NCI-H526 treated with DMSO at 0.1 percent for 48 hours (cell line): ENCODE data around the gene PPFIBP2.

Experiments
- DNase-seq: peaks from one replicate; lab custom pipeline; 2025; lab: John Stamatoyannopoulos, UW

Gene PPFIBP2

DNA sequence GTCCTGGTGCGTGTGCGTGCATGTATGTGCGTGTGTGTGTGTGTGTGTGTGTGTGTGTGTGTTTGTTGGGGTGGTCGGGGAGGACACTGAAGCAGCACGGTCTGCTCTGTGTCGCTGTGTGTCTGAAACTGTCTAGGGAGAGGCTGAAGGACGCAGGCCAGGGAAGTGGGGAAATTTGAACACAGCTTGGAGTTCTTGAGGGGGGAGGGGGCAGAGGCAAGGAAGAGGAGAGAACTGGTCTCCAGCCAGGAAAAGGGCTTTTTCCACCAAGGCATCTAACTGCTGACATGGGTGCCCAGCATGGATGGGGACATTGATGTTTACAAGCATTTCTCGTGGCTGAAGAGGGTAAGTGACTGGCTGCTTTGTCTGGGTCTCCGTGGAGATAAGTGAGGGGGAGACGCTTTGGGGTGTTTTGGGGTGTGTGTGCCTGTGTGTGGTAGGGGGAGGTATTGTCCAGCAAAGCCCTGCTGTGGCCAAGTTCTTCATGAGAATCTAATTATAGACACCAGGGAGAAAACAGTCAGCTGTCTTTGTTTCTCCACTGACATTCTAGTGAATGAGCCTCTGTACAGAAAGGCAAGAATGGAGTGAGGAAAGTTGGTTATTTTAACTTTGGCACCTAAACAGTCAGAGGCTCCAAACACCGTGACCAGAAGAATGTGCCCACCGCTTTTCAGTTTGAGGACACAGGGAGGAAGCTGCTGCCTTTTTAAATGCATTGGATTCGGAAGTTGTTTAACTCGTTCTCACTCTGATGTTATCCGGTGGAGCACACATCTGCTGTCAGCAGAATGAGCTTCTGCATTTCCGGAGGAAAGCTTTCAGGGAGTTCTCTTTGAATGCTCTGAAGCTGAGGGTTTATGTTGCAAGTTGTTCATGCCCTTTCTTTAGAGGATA is 63.7 kb downstream of the PPFIBP2 start:
- no peak for DNase-seq

DNA sequence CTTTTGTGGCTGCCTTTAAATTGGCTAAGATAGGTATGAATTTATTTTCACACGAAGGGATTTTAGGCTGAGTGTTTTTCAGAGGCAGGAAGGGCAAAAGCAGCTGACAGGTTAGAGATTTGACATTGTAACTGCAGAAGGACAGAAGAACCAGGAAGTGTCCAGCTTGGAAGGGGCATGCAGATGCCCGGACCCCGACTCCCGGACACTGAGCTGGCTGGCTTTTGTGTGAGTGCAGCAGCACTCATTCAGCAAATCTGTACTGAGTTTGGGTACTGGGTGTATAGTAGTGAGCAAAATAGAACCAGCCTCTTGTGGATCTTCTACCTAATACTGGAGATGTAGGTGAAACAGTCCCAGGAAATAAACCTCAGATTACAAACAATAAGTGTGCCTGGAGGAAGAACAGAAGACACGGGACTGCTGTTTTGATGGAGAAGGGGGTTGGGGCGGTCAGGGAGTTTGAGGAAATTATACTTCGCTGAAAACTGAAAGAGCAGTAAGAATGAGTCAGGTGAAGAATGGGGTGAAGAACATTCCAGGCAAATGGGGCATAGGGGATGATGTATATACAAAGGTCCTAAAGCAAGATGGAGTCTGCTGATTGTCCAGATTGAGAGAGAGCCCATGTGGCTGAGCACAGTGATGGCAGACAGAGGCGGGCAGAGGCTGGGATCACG is 64.6 kb downstream of the PPFIBP2 start:
- no peak for DNase-seq

DNA sequence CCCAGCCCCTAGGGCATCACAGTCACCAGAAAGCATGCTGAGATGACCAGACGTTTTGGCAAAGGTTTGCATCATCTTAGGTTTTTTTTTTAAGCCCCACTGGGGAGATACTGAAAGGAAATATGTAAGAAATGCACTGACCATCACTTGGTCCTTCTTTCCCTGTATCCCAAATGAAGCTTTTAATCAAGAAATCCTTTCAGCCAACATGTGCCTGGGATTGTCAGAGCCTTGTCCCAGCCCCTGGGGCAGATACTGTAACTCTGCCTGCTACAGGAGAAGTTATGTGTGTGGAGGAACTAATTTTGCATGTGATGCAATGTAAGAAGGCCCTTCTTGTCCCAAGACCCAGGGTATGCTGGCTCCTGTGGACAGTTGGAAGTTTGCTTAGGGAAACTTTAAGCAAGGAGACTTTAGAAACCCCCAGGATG is 65.6 kb downstream of the PPFIBP2 start:
- DNase-seq = no peak

DNA sequence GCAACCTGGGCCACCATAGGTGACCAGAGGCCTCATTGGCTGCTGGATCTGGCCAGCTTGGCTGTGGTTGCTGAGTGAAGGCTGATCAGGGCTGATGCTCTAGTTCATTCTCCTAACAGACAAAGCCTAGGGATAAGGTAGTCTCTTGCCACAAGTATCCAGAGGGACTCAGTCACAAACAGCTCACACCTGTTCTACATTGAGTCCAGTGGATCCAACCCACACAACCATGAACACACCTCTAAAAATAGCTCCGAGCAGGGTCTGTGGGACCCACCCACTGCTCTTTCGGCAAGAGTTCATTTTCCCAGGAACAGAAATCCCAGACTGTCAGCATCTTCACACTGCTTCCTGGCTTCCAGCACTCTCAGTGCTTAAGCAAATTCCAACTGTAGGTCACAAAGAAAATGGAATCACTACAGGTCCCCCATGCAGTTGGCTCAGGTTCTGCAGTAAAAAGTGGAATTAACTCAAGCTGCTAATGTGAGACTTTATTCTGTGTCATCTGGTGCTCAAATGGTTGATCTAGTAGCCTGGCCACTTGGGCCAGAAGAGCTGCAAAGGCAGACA is 67.3 kb downstream of the PPFIBP2 start:
- DNase-seq = no peak

DNA sequence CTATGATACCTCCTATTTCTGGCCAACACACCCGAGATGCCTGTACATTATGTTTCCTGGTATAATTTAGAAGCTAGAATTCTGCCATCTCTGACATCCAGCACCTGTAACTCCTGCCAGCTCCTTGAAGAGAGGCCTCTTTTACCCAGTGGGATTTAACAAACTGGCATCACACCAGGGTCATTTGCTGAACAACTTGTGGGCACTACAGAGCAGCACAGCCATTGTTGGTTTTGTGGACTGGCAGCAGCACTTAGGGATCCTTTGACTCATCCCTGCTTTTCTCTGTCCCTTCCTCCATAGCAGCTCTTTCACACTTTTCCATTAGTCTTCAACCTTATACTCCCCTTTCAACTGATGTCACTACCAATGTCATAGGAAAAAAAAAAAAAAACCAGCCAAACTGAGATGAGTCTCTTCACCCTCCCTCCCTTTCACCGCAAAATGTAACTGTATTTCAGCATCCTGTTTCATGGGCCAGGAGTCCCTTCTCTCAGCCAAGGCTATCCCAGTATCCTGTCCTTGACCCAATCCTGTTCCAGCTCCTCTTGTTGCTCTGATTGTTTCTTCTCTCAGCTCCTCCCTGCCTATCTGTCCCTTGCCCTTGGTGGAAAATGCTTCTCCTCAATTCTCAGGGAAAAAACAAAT is 68.7 kb downstream of the PPFIBP2 start:
- DNase-seq = no peak

DNA sequence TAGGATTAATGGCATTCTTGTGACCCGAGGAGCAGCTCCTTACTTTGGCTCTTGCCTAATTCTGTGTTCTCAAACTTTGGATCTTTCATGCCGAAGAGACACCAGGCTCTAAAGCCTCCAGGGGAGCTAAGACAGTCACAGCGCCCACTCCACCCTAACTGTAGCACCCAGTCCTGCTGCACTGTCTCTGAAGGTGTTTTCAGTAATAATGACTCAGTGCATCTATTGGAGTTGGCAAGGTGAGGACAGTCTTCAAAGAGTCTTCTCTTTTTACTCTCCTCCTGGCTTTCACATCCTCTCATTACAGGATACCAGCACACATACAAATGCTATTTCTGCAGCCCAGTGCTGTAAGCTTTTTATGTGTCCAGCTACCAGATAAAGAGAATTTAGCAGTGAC is 69.4 kb downstream of the PPFIBP2 start:
- DNase-seq = no peak

DNA sequence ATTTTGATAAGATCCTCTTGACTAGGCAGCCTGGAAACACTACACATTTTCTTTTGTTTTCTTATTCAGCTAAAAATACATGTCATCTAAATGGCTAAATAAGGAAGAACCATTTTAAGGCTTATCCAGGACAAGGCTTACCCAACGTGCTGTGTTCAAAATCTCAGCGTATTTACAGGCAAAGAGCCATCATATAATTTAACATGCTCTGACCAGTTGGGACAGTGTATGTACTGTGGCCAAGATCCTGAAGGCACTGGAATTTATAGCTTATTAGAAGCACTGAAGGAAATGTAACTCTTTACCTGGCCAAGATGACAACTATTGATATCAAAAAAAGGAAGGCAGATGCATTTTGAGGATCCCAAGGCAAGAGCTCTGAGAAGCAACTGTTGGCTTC is 71.1 kb downstream of the PPFIBP2 start:
- DNase-seq = no peak

DNA sequence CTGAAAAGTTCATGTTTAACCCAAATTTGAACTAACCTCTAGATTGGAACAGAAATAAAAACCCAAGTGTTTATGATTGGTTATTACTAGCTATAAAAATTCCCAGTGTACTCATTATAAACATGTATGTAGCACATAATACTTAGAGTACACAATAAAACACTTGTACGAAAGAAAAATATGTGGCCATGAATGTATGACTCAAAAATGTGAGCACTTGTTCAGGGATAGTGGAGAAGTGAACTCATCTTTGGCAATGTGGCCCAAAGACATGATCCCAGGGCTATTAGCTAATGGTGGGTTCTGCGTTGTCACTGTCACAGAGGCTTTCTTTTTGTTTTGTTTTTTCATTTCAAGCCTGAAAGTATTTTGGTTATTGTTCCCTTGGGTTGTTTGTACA is 72.0 kb downstream of the PPFIBP2 start:
- no peak for DNase-seq

DNA sequence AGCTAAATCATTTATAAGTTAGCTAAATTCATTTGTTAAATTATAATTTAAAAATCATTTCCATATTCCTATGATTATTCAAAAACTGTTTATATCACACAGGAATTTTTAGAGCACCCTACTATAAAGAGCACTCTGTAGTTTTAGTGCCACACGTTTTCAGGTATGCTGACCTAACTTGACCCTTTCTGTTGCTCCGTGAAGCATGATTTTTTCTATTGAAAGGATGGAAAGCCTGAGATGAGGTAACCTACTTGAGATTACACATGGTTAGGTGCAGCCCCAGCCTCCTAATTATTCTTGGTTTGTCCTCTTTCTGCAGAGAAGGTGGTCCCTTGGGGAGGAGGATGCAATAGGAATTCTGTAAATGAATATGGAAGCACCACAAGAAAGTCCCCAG is 72.6 kb downstream of the PPFIBP2 start:
- DNase-seq = no peak

DNA sequence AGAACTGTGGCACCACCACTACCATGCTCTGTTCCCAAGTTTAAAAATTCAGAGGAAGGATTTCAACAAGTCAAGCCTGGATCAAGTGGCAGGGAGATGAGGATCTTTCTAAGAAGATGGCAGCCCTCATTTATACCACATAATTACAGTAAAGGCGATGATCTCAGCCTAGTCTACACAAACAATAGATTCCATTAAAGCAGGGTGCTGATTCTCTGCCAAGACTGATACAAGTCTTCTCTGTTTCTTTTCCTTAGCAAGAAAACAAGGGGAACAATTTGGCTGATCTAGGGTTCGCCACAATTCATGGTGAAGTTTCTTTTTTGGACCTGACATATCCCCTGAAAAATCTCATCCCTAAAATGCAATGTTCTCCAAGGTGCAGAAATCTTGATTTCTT is 73.9 kb downstream of the PPFIBP2 start:
- no peak for DNase-seq

DNA sequence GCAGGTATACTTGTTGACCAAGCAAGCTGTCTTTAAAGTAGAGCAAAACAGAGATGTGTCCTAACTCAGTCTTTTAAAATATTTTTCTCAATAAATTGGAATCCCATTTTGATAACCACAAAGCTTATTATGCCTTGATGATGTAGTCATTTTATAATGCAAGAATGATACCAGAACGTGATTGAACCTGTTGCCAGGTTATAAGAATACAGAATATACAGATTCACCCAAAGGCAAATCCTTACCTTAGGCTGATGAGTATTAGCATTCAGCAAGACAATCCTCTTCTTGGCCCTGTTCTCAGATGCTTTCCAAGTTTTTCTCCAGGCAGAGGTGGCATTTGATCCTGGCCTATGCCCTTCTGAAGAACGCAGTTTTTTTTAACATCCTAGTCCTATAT is 76.1 kb downstream of the PPFIBP2 start:
- DNase-seq = no peak

DNA sequence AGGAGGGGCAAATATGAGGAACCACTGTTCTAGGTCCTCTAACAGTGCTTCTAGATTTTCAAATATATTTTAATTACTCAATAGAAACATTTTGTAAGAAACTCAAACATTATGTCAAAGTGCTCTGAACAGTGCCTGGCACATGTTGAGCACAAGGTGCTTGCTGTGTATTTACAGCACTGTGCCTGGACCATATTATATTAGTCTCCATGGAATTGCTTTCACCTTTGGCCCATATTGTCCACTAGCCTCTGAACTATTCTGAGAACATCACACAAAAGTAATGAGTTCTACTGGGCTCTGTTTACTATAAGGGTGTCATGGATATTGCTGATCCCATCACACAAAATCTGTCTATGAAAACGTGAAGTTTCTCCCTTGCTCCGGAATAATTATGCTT is 76.7 kb downstream of the PPFIBP2 start:
- DNase-seq = no peak

DNA sequence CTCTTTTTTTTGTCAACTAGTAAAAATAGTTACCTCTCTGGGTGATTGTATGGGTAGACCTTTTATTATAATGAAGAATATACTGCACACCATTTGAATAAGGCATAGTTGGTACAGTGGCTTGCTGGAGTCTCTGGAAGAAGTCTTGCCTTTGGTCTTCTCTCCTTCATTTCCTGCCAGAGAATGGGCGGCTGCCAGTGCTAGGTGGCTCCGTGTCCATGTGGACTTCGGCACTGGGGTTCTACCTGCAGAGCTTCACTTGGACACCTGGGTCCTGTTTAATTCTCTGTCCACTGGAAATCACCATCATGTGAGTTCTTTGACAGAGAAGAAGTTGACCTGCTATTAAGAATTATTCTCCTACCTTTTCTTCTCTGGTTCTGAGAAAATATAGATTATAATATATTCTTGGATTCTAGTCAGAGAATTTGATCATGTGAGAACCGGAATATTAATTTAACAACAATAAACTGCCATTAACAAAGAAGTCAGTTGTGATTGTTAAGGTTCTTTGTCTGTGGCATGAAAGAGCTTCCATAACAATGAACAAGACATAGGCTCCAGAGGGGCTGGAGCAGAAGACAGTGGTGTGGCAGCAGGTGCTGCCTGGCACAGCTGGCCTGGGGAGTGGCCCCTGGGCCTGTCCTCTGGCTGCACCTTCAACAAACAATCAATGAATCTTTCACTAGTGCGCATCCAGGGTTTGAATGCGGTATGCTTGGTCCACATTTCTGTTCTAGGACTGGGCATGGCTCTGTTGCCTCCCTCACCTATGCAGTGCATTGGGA is 77.5 kb downstream of the PPFIBP2 start:
- DNase-seq = no peak

DNA sequence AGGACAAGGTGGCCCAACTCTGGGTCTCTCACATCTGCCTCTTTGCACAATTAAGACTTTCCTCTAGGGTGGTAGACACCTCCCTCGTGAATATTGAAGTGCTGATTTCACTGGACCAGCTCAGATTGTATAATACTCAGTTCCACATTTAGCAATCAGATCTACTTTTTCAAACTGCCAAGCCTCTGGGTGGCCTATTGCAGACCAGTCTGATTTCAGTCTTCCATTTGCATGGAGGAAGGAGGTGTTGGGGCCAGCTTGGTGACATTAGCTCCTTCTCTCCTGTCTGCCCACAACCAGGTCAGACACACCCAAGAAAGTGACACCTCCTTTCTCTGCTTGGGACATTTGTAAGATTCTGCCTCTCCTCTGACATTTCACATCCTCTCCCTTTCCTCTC is 78.2 kb downstream of the PPFIBP2 start:
- no peak for DNase-seq

DNA sequence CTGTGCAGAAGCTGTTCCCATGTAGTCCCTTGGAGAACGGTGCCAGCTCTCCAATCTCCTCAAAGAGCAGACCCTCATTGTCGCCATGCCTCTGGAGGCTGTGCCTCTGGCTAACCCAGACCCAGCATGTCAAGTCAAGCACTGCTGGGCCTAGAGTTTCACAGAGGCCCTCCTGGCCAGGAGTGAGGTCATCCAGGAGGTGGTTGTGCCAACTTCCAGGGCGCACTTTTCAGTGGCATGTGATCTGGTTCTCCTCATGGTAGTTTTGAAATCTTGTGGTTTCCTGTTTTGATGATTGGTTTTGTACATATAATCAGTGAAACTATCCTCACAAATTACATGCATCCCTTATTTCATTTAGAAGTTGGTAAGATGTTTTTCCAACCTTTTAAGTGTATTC is 78.9 kb downstream of the PPFIBP2 start:
- DNase-seq = no peak

DNA sequence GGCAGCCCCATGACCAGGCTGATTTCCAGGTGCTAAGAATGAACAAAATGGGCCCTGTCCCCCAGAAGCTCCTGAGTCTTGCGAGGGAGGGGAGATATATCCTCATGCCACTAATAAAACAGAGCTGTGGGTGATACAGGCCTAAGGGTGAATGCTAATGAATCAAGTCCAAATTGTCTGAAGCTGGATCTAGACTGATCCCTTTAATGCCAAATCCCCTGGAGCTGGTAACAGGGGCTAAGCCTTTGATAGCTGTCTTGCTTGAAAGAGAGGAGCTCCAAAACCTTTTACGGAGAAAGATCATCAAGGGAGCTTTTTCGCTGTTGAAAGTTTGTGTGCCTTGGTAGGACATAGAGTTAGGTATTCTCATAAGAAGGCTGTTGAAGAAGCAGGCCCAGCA is 79.7 kb downstream of the PPFIBP2 start:
- DNase-seq = no peak

DNA sequence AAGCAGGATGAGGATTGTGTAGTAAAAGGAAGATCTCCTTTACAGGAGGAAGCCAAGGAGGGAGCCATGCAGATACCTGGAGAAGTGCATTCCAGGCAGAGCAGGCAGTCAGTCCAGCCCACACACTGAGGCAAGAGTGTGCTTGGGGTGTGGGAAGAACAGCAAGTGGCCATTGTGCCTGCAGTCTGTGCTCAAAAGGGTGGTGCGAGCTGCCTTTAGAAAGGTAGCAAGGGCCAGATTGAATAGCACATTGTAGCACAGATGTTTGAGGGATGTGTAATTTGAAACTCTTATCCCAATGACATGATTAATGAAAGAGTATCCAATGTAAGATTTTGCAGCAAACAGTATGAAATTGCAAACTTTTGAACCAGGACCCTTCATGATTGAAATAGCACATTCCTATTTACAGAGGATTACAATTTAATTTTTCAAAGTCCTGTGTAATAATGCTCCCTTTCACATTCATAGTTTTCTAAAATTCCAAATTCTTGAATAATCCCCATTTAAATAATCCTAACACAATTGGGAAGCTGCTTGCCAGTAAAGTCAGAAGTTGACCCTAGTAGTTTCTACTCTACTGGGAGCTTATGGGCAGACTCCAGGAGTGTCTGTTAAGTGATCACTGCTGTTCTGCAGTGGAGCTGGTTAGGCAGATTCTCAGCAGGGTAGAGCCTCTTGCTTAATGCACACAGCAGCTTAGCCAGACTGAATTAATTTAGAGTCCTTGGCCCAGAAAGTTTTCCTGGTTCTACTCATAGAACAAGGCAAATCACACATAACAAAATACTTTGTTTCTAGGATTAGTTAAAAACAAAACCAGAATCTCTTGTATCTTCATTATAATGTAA is 81.4 kb downstream of the PPFIBP2 start:
- no peak for DNase-seq

DNA sequence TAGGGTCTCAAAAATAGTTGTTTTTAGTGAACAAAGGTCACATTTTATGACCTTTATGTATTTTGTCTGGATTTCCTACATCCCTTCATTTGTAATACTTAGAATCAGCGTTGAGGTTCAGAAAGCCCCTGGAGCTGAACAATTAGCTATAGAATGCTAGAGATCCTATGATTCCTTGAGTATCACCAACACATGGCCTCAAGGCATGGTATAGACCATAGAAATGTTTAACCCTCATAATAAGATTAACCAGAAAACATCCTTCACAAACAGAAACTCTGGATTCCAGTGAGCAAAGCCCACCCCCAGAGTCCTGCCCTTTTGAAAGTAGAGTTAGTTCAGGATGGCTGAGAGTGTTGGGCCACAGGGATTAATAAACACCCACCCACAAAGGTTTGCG is 82.2 kb downstream of the PPFIBP2 start:
- no peak for DNase-seq

DNA sequence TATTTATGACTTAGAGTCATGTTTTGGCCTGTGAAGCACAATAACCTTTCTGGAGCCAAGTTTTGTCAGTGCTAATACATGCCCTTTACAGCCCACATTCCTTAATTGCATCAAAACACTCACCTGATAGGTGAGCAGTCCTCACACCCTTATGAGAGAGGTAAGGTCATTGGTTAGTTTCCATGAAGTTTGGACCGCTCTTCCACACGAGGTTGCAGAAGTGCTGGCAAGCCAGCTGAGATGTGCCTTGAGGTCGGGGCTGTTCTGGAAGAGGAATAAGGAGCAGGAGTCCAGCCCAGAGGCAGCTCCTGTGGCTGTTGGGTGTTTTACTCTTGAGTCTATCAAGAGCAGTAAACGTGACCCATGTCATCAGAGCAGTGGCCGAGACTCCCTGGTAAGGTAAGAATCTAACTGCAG is 83.2 kb downstream of the PPFIBP2 start:
- no peak for DNase-seq

DNA sequence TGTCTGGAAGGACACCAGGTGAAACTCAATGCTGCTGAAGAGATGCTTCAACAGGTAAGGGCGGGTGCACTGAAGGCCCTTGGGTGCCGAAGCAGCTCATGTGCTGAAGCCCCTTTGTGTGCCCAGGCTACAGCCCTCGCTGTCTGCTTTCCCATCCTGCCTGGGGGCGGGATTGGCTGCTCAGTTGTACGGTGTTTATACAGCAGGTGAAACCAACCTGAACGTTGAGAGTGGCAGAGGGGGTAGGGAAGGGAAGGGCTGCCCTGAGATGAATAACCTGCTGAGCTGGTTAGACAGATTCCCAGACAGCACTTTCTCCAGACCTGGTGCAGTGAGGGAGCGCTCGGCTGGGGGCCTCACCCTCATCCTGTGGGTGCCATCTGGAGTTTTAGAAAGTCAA is 83.8 kb downstream of the PPFIBP2 start:
- DNase-seq = peak; percentile 96

DNA sequence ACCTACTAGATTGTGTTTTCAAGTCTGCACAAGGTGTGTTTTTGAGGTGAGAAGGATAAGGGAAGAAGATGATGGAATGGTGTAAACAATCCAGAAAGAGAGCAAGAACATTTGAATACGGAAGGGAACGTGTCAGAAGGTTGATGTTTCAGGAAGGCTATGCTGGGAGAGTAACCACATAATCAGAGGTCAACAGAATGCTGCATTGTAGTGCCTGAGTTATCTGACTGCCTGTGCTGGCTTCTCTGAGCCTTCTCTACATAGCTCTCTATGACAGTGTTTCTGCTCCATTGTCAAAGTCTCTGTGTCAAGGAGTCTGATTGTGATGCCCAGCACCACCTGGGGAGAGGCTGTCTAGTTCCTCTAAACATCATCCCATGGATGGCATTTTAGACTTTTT is 85.4 kb downstream of the PPFIBP2 start:
- DNase-seq = no peak
